ENCODE data around the gene NEXMIF. TPM values are rescaled to one million over a fixed set of nuclear protein-coding genes. Genes with fewer than 3 reads are reported as not detected.

The NEXMIF gene
- total and polyA plus RNA-seq, 2 of the 8 experiments (the other 6 are each of a cell fraction or from before 2014, with no cell fraction given) = 0.18 to 0.73 TPM

GRCh38 chrX:74940414-74940813 lies 15.2 kb upstream of the NEXMIF start:
- no peak overlapping the region for H3K4me2 ChIP-seq (ENCODE audit: insufficient read depth in 1 of 2, low read depth in 2 of 2, low read length in 2 of 2)
- H3K9ac ChIP-seq (replicated peaks in 1 of 4; ENCODE audit: extremely low read depth in 1 of 4, low read depth in 3 of 4, low read length in 3 of 4) = no peak overlapping the region
- H4K91ac ChIP-seq (replicated peaks; ENCODE audit: insufficient read length, low read length) = no peak overlapping the region
- no peak overlapping the region for H2BK15ac ChIP-seq (ENCODE audit: low read length)
- H3K18ac ChIP-seq (ENCODE audit: extremely low read depth, low read length) = no peak overlapping the region
- H2BK5ac ChIP-seq (ENCODE audit: low read depth, low read length) = no peak overlapping the region
- no peak for FAIRE-seq
- no peak overlapping the region for H3K4me3 ChIP-seq (ENCODE audit: extremely low read depth in 1 of 4, insufficient read depth in 2 of 4, low read depth in 3 of 4, low read length in 4 of 4)
- no peak overlapping the region for H3K4ac ChIP-seq (replicated peaks; ENCODE audit: insufficient read length, low read depth, low read length)
- H3K9me3 ChIP-seq (ENCODE audit: insufficient read depth in 2 of 2, low read depth in 1 of 2, low read length in 1 of 2) = 0 out of 4 replicates have a peak, but pooled peaks cover 0 to 4% of the 10 kb centered on the region in 2 experiments
- H3K23ac ChIP-seq (ENCODE audit: insufficient read length) = no peak overlapping the region
- H3K14ac ChIP-seq (ENCODE audit: insufficient read length) = no peak overlapping the region
- H4K8ac ChIP-seq (ENCODE audit: extremely low read depth, insufficient read depth, low read length) = no peak overlapping the region
- H3K56ac ChIP-seq (replicated peaks; ENCODE audit: insufficient read length, low read depth, low read length) = no peak overlapping the region
- H4K20me1 ChIP-seq (replicated peaks in 1 of 2; ENCODE audit: control insufficient read depth in 1 of 2, insufficient read depth in 2 of 2, low read length in 2 of 2) = no peaks in the 10 kb centered on the region
- H2BK120ac ChIP-seq (replicated peaks; ENCODE audit: low read depth, low read length) = no peak overlapping the region
- no peak for DNase-seq (ENCODE audit: low read depth in 1 of 2, low spot score in 2 of 2)
- POLR2A ChIA-PET (ENCODE audit: partially characterized antibody) = no interaction called here
- H3K79me2 ChIP-seq (ENCODE audit: control insufficient read depth in 1 of 2, insufficient read depth in 2 of 2, low read length in 2 of 2) = no peaks in the 10 kb centered on the region
- H3K27me3 ChIP-seq (replicated peaks in 1 of 4; ENCODE audit: control insufficient read depth in 3 of 4, extremely low read depth in 1 of 4, insufficient read depth in 3 of 4, low read length in 3 of 4) = no peaks in the 10 kb centered on the region
- H2BK20ac ChIP-seq (ENCODE audit: low read length) = no peak overlapping the region
- H4K5ac ChIP-seq (ENCODE audit: insufficient read length, low read depth, low read length) = no peak overlapping the region
- H3K23me2 ChIP-seq (ENCODE audit: low read depth, low read length) = no peaks in the 10 kb centered on the region
- H3K27ac ChIP-seq (ENCODE audit: low read depth, low read length) = no peak overlapping the region
- H2AFZ ChIP-seq (ENCODE audit: low read length) = no peak overlapping the region
- H2AK5ac ChIP-seq (ENCODE audit: low read depth, low read length) = no peak overlapping the region
- H3K4me1 ChIP-seq (replicated peaks in 1 of 4; ENCODE audit: control insufficient read depth in 3 of 4, insufficient read depth in 4 of 4, low read length in 3 of 4) = no peaks in the 10 kb centered on the region
- H3K79me1 ChIP-seq (ENCODE audit: low read depth, low read length) = no peaks in the 10 kb centered on the region
- WGBS, 2 experiments (ENCODE audit: extremely low coverage in 1 of 2, insufficient coverage in 1 of 2, insufficient read length in 1 of 2, insufficient replicate concordance in 2 of 2, low coverage in 1 of 2, low lambda C conversion rate in 2 of 2, missing lambda C conversion rate in 1 of 2) = 93% methylated on average over 1 of the region's 1 CpG; no CpG with 5 or more reads in 1 of the 2 experiments
- H3K36me3 ChIP-seq (ENCODE audit: control insufficient read depth in 2 of 4, insufficient read depth in 4 of 4, low read length in 3 of 4) = no peaks in the 10 kb centered on the region
- H2BK12ac ChIP-seq (ENCODE audit: low read depth, low read length) = no peak overlapping the region
- no peak for TF ChIP-seq GTF2F1 (IDR thresholded peaks at IDR 0.05; ENCODE audit: borderline replicate concordance, low read depth, low read length)
- TF ChIP-seq CTCF (IDR thresholded peaks at IDR 0.05; ENCODE audit: control extremely low read depth in 1 of 3, insufficient read depth in 1 of 3, low read depth in 1 of 3, low read length in 3 of 3) = no peak
- CTCF ChIA-PET (ENCODE audit: partially characterized antibody) = no interaction called here
